ENCODE data around the gene PRR23C.

DNA sequence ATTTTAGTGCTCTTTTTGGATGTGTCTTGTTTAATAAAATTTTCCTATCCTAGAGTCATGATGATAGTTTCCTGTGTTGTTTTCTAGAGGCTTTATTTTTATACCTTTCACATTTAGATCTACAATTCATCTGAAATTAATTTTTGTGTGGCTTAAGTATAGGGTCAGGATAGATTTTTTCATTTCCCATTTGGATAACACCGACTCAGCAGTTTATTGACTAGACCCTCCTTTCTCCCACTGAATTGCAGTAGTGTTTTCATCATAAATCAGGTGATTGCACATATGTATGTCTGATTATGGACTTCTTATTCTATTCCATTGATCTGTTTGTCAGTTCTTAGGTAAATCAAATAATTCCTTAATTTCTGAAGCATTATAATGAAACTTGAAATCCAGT lies 49.0 kb downstream of the PRR23C start:
- TF ChIP-seq, protein P1, sequence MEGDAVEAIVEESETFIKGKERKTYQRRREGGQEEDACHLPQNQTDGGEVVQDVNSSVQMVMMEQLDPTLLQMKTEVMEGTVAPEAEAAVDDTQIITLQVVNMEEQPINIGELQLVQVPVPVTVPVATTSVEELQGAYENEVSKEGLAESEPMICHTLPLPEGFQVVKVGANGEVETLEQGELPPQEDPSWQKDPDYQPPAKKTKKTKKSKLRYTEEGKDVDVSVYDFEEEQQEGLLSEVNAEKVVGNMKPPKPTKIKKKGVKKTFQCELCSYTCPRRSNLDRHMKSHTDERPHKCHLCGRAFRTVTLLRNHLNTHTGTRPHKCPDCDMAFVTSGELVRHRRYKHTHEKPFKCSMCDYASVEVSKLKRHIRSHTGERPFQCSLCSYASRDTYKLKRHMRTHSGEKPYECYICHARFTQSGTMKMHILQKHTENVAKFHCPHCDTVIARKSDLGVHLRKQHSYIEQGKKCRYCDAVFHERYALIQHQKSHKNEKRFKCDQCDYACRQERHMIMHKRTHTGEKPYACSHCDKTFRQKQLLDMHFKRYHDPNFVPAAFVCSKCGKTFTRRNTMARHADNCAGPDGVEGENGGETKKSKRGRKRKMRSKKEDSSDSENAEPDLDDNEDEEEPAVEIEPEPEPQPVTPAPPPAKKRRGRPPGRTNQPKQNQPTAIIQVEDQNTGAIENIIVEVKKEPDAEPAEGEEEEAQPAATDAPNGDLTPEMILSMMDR (IDR thresholded peaks at IDR 0.05), result no peak
- TF ChIP-seq POLR2A (IDR thresholded peaks at IDR 0.05), result no peak
